ENCODE results near the gene FAH. TPM values are rescaled to one million over a fixed set of nuclear protein-coding genes. Genes with fewer than 3 reads are reported as not detected.
A peak's percentile ranks its signal among the peaks of the same experiment; 100 is the strongest.

The FAH gene
- polyA plus RNA-seq, 4 donors = 26.3 to 81.5 (median 48.7) TPM

DNA sequence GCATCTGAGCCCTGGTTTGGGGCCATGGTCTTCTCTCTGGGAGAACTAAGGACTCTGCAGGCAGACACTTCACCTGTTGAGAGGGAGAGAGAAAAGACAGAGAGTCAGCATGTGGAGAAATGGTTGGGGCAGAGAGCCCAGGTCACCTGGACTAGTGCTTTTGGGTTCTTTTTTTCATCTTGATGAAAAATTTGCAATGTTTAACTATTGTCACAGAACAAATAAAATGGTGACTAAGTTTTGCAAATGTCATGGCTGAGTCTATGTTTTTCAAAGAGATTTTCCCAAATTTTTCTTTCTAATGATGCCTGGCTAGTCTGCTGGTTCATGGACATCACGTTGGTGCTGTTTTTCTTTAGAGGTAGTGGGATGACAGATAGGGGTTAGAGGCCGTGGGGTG is 17.8 kb downstream of the FAH start:
- no peak overlapping the region for H3K4me3 ChIP-seq (ENCODE audit: low read depth in 1 of 3, low read length in 3 of 3)
- no peak for DNase-seq
- no peaks in the 10 kb centered on the region for H3K27me3 ChIP-seq (ENCODE audit: control insufficient read depth in 3 of 3, insufficient read depth in 3 of 3, low read length in 3 of 3)
- no peak for FAIRE-seq
- 92 to 97% (median 92%) methylated on average over 2 of the region's 2 CpGs for WGBS, 3 donors
- H3K4me1 ChIP-seq (ENCODE audit: control insufficient read depth in 3 of 3, insufficient read depth in 2 of 3, low read depth in 1 of 3, low read length in 2 of 3) = no peaks in the 10 kb centered on the region
- H3K27ac ChIP-seq (ENCODE audit: low read depth in 1 of 3, low read length in 2 of 3) = no peak overlapping the region
- H3K36me3 ChIP-seq (ENCODE audit: control insufficient read depth in 3 of 3, insufficient read depth in 2 of 3, low read depth in 1 of 3, low read length in 3 of 3) = peaks cover 0 to 54% (median 0%) of the 10 kb centered on the region in 3 donors
- H3K9me3 ChIP-seq (ENCODE audit: control insufficient read depth in 2 of 2, insufficient read depth in 1 of 2, low read depth in 1 of 2, low read length in 1 of 2) = no peaks in the 10 kb centered on the region

DNA sequence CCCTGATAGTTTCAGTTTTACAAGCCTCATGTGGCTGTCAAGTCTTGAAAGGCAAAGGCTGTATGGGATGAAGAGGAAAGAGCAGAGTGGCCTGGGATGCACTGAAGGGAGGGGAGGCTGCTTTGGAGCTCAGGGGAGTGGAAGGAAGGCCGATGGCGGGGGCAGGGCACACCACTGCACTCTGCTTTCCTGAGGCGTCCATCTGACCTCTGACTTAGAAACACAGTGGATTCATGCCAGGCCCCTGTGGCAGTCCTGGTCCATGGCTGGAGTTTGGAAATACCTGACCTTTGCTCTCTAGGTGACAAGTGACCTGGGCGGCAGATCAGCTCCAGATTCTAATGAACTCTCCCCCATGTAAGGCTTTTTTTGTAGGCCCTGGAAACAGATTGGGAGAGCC is 19.0 kb downstream of the FAH start:
- Histone ChIP-seq H3K4me1 (ENCODE audit: control insufficient read depth in 3 of 3, insufficient read depth in 2 of 3, low read depth in 1 of 3, low read length in 2 of 3) (no peaks in the 10 kb centered on the region), H3K4me3 (ENCODE audit: low read depth in 1 of 3, low read length in 3 of 3) (no peak overlapping the region), H3K27me3 (ENCODE audit: control insufficient read depth in 3 of 3, insufficient read depth in 3 of 3, low read length in 3 of 3) (no peaks in the 10 kb centered on the region), H3K9me3 (ENCODE audit: control insufficient read depth in 2 of 2, insufficient read depth in 1 of 2, low read depth in 1 of 2, low read length in 1 of 2) (no peaks in the 10 kb centered on the region), H3K27ac (ENCODE audit: low read depth in 1 of 3, low read length in 2 of 3) (no peak overlapping the region), H3K36me3 (ENCODE audit: control insufficient read depth in 3 of 3, insufficient read depth in 2 of 3, low read depth in 1 of 3, low read length in 3 of 3) (peaks cover 0 to 63% (median 0%) of the 10 kb centered on the region in 3 donors)
- WGBS, 3 donors = 78 to 88% (median 86%) methylated on average over 4 of the region's 4 CpGs
- FAIRE-seq (no peak), DNase-seq (no peak)

DNA sequence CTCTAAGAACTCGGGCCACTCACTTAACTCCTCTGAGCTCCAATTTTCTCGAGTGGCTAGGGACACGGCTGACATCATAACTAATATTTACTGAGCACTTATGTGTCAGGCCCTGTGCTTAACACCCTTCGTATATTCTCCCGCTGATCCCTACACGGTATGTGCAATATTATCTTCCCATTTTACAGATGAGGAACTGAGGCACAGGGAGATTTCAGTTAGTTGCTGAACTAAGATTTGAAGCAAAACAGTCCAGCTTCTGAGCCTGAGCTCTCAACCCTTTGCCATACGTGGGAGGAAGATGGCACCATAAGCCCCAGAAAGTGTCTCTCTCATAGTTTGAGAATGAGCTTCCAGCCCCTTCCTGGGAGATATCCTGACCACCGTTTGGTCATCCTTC is 19.6 kb downstream of the FAH start:
- peaks cover 0 to 63% (median 0%) of the 10 kb centered on the region in 3 donors for H3K36me3 ChIP-seq (ENCODE audit: control insufficient read depth in 3 of 3, insufficient read depth in 2 of 3, low read depth in 1 of 3, low read length in 3 of 3)

DNA sequence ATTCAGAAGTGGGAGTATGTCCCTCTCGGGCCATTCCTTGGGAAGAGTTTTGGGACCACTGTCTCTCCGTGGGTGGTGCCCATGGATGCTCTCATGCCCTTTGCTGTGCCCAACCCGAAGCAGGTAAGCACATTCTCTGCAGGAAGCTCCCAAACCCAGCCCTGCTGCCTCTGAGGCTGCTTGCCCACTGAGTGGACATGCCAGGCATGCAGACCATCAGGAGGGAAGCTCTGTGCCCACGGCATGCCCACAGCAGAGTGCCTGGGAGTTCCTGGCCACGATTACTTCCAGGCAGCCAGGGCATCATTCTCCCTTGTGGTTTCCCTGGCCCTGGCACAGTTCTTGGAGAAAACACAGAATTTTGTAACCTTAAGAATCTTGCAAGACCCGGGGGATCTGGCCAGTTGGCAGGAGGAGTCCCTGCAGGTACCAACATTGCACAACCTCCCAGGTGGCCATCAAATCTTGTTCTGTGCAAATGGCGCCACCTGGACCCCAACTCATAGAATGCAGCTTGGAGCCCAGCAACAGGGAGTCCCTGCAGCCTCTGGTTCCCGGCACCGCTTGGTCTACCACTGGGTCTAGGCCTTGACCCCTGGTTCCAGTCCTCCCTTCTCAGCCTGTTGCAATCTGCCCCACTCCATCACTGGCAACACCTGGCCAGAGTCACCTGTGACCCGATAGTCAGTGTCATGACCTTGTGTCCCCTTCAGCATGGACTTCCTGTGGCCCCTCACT is 20.4 kb downstream of the FAH start:
- Histone ChIP-seq H3K27ac (ENCODE audit: low read depth in 1 of 3, low read length in 2 of 3) (no peak overlapping the region), H3K9me3 (ENCODE audit: control insufficient read depth in 2 of 2, insufficient read depth in 1 of 2, low read depth in 1 of 2, low read length in 1 of 2) (no peaks in the 10 kb centered on the region), H3K27me3 (ENCODE audit: control insufficient read depth in 3 of 3, insufficient read depth in 3 of 3, low read length in 3 of 3) (no peaks in the 10 kb centered on the region), H3K4me3 (ENCODE audit: low read depth in 1 of 3, low read length in 3 of 3) (no peak overlapping the region), H3K36me3 (ENCODE audit: control insufficient read depth in 3 of 3, insufficient read depth in 2 of 3, low read depth in 1 of 3, low read length in 3 of 3) (peaks cover 0 to 61% (median 0%) of the 10 kb centered on the region in 3 donors), H3K4me1 (ENCODE audit: control insufficient read depth in 3 of 3, insufficient read depth in 2 of 3, low read depth in 1 of 3, low read length in 2 of 3) (no peaks in the 10 kb centered on the region)
- DNase-seq = peak; percentile 79 to 80
- WGBS, 3 donors = 61 to 69% (median 64%) methylated on average over 10 of the region's 10 CpGs
- no peak for FAIRE-seq

More for the DNA sequence above, 19.6 kb downstream of the FAH start:
- H3K4me1 ChIP-seq (ENCODE audit: control insufficient read depth in 3 of 3, insufficient read depth in 2 of 3, low read depth in 1 of 3, low read length in 2 of 3) = no peaks in the 10 kb centered on the region
- DNase-seq (no peak), FAIRE-seq (no peak)
- no peak overlapping the region for H3K27ac ChIP-seq (ENCODE audit: low read depth in 1 of 3, low read length in 2 of 3)
- H3K27me3 ChIP-seq (ENCODE audit: control insufficient read depth in 3 of 3, insufficient read depth in 3 of 3, low read length in 3 of 3) = no peaks in the 10 kb centered on the region
- 77 to 90% (median 85%) methylated on average over 8 of the region's 8 CpGs for WGBS, 3 donors
- no peaks in the 10 kb centered on the region for H3K9me3 ChIP-seq (ENCODE audit: control insufficient read depth in 2 of 2, insufficient read depth in 1 of 2, low read depth in 1 of 2, low read length in 1 of 2)
- H3K4me3 ChIP-seq (ENCODE audit: low read depth in 1 of 3, low read length in 3 of 3) = no peak overlapping the region

DNA sequence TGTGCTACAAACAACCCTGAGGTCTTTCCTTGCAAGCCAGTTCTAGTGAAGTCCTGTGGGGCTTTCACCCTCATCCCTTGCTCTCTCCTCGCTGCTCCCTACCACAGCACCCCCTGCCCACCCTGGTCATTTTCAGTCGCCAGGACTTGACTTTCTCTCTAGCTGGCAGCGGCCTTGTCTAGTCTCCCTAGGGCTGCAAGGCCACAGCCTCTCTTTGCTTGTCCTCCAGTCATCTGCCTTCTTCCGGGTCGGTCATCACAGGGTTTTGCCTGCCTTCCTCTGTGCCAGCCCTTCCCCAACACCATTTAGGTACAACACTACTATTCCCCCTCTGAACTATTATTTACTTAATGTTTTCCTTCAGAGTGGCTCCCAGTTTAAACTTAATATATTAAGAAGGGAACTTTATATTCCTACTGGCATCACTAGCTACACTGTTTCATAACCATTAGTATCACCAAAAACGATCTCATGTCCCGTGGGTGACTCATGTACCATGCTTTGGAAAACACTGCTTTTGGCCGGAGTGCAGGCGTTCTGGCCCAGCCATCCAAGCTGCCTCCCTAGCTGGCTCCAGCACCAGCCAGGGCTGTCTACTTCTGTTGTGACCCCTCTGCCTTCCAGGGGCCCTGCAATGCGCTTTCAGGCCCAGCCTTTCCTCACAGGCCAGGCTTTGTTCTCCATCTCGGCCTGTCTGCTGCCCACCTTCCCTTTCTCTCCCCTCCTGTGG is 21.4 kb downstream of the FAH start:
- Histone ChIP-seq H3K36me3 (ENCODE audit: control insufficient read depth in 3 of 3, insufficient read depth in 2 of 3, low read depth in 1 of 3, low read length in 3 of 3) (peaks cover 0 to 61% (median 0%) of the 10 kb centered on the region in 3 donors), H3K27me3 (ENCODE audit: control insufficient read depth in 3 of 3, insufficient read depth in 3 of 3, low read length in 3 of 3) (no peaks in the 10 kb centered on the region), H3K27ac (ENCODE audit: low read depth in 1 of 3, low read length in 2 of 3) (no peak overlapping the region), H3K9me3 (ENCODE audit: control insufficient read depth in 2 of 2, insufficient read depth in 1 of 2, low read depth in 1 of 2, low read length in 1 of 2) (no peaks in the 10 kb centered on the region), H3K4me1 (ENCODE audit: control insufficient read depth in 3 of 3, insufficient read depth in 2 of 3, low read depth in 1 of 3, low read length in 2 of 3) (no peaks in the 10 kb centered on the region), H3K4me3 (ENCODE audit: low read depth in 1 of 3, low read length in 3 of 3) (no peak overlapping the region)
- 87 to 94% (median 90%) methylated on average over 11 of the region's 11 CpGs for WGBS, 3 donors
- DNase-seq = no peak
- no peak for FAIRE-seq

DNA sequence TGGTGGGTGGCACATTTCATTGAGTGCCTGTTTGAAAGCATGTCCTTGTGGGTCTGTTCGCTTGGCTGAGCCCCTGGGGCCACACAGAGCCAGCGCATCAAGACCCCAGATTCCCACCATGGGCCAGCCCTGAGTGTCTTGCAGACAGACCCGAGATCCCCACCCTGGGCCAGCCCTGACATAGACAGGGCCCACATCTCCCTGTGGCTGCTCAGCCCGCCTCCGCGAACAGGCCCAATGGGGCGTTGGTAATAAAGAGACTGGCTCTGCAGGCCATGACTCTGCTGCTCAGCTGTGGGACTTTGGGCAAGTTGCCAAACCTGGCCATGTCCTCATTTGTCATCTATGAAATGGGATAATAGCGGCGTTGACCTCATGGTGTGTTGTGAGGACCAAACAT is 22.6 kb downstream of the FAH start:
- Histone ChIP-seq H3K9me3 (ENCODE audit: control insufficient read depth in 2 of 2, insufficient read depth in 1 of 2, low read depth in 1 of 2, low read length in 1 of 2) (no peaks in the 10 kb centered on the region), H3K4me3 (ENCODE audit: low read depth in 1 of 3, low read length in 3 of 3) (no peak overlapping the region), H3K27me3 (ENCODE audit: control insufficient read depth in 3 of 3, insufficient read depth in 3 of 3, low read length in 3 of 3) (no peaks in the 10 kb centered on the region), H3K27ac (ENCODE audit: low read depth in 1 of 3, low read length in 2 of 3) (no peak overlapping the region), H3K4me1 (ENCODE audit: control insufficient read depth in 3 of 3, insufficient read depth in 2 of 3, low read depth in 1 of 3, low read length in 2 of 3) (no peaks in the 10 kb centered on the region), H3K36me3 (ENCODE audit: control insufficient read depth in 3 of 3, insufficient read depth in 2 of 3, low read depth in 1 of 3, low read length in 3 of 3) (peaks cover 2 to 67% (median 3%) of the 10 kb centered on the region in 3 donors)
- no peak for DNase-seq
- no peak for FAIRE-seq
- WGBS, 3 donors = 95 to 97% (median 96%) methylated on average over 9 of the region's 9 CpGs

DNA sequence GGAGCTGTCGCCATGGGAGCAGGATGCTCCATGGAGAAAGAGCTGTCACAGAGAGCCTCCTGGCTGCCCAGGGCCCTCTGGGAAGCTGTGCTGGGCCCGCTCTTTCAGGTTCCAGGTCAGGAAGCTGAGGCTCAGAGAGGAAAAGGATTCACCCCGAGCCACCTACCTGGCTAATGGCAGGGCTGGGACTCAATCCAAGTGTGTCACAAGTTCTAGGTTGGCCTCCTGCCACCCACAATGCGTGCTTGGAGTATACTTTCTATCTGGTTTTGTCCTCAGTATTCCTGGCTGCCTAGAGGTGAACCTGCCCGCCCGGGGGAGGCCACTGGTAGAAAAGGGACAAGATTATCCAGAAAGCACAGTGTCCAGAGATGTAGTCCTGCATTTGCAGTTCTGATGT is 23.6 kb downstream of the FAH start:
- FAIRE-seq (no peak), DNase-seq (no peak)
- 63 to 73% (median 66%) methylated on average over 6 of the region's 6 CpGs for WGBS, 3 donors

DNA sequence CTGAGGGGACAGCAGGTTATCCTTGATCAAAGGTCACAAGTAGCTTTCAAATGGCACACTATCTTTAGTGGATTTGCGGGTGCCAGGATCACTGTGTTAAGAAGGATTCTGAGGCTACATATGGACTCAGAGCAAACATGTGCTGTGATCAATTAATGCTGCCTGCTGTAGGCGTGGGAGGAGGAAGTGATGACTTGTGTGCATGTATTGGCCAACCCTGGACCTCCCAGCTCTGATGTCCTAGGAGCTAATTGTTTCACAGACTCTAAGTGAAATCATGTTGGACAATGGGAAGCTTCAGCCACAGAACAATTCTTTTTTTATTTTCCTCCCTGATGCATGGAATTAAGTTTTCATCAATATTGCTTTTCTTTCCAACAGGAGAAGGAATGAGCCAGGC is 24.4 kb downstream of the FAH start:
- peaks cover 3 to 74% (median 3%) of the 10 kb centered on the region in 3 donors for H3K36me3 ChIP-seq (ENCODE audit: control insufficient read depth in 3 of 3, insufficient read depth in 2 of 3, low read depth in 1 of 3, low read length in 3 of 3)
- H3K9me3 ChIP-seq (ENCODE audit: control insufficient read depth in 2 of 2, insufficient read depth in 1 of 2, low read depth in 1 of 2, low read length in 1 of 2) = no peaks in the 10 kb centered on the region
- no peak overlapping the region for H3K27ac ChIP-seq (ENCODE audit: low read depth in 1 of 3, low read length in 2 of 3)
- H3K27me3 ChIP-seq (ENCODE audit: control insufficient read depth in 3 of 3, insufficient read depth in 3 of 3, low read length in 3 of 3) = no peaks in the 10 kb centered on the region
- H3K4me1 ChIP-seq (ENCODE audit: control insufficient read depth in 3 of 3, insufficient read depth in 2 of 3, low read depth in 1 of 3, low read length in 2 of 3) = no peaks in the 10 kb centered on the region
- no peak for FAIRE-seq
- no peak for DNase-seq
- no peak overlapping the region for H3K4me3 ChIP-seq (ENCODE audit: low read depth in 1 of 3, low read length in 3 of 3)
- 90 to 98% (median 92%) methylated on average over 2 of the region's 2 CpGs for WGBS, 3 donors

More for the DNA sequence above, 23.6 kb downstream of the FAH start:
- no peak overlapping the region for H3K4me3 ChIP-seq (ENCODE audit: low read depth in 1 of 3, low read length in 3 of 3)
- no peak overlapping the region for H3K27ac ChIP-seq (ENCODE audit: low read depth in 1 of 3, low read length in 2 of 3)
- no peaks in the 10 kb centered on the region for H3K4me1 ChIP-seq (ENCODE audit: control insufficient read depth in 3 of 3, insufficient read depth in 2 of 3, low read depth in 1 of 3, low read length in 2 of 3)
- peaks cover 3 to 76% (median 3%) of the 10 kb centered on the region in 3 donors for H3K36me3 ChIP-seq (ENCODE audit: control insufficient read depth in 3 of 3, insufficient read depth in 2 of 3, low read depth in 1 of 3, low read length in 3 of 3)
- no peaks in the 10 kb centered on the region for H3K27me3 ChIP-seq (ENCODE audit: control insufficient read depth in 3 of 3, insufficient read depth in 3 of 3, low read length in 3 of 3)
- no peaks in the 10 kb centered on the region for H3K9me3 ChIP-seq (ENCODE audit: control insufficient read depth in 2 of 2, insufficient read depth in 1 of 2, low read depth in 1 of 2, low read length in 1 of 2)
